ENCODE data around the gene FOXP1. TPM values are rescaled to one million over a fixed set of nuclear protein-coding genes. Genes with fewer than 3 reads are reported as not detected.

FOXP1 gene
- total RNA-seq, 1 experiment from 2014 or later, result 75.3 TPM

DNA sequence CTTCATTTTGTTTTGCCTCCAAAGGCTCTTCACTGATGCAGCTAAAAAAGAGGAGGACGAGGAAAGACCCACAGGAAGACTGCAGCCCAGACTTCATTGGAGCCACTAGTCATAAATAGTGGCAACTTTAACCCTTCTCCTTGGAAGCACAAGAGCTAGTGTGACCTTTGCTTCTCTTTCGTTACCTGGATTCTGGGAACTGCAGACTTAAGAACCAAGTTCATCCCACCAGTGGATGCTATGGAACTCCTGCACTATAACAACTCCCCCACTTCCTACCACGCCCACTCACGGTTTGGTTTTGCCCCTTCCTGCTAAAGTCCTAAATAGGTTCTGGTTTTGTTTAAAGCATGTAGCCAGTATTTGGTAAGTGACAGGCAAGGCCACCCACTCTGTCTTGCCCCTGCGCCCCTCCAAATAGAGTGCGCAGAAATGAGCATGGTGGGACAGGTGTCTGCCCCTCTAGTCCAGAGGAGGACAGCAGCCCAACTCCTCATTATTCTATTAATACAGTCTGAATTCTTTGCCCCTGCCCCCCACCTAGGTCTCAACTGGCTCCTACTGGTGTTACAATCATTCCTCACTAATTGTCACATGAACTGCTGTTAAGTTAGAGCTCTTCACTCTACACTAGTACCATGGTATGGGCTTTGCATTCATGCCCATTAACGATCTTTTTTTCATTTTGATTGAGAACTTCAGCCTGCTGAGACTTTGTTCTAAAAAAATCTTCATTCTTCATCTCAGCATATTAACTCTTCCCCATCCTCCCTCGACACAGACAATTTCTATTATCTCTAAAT lies 504.6 kb downstream of the FOXP1 start:
- no peak overlapping the region for H3K23ac ChIP-seq (ENCODE audit: insufficient read length, low read depth, low read length)
- H3K14ac ChIP-seq (ENCODE audit: insufficient read depth, low read length), result 0 out of 2 replicates have a peak overlapping the region, but pooled peaks have one; percentile 1
- no peaks in the 10 kb centered on the region for H3K9me3 ChIP-seq (ENCODE audit: control insufficient read depth, low read depth, low read length)
- TF ChIP-seq, protein P1, sequence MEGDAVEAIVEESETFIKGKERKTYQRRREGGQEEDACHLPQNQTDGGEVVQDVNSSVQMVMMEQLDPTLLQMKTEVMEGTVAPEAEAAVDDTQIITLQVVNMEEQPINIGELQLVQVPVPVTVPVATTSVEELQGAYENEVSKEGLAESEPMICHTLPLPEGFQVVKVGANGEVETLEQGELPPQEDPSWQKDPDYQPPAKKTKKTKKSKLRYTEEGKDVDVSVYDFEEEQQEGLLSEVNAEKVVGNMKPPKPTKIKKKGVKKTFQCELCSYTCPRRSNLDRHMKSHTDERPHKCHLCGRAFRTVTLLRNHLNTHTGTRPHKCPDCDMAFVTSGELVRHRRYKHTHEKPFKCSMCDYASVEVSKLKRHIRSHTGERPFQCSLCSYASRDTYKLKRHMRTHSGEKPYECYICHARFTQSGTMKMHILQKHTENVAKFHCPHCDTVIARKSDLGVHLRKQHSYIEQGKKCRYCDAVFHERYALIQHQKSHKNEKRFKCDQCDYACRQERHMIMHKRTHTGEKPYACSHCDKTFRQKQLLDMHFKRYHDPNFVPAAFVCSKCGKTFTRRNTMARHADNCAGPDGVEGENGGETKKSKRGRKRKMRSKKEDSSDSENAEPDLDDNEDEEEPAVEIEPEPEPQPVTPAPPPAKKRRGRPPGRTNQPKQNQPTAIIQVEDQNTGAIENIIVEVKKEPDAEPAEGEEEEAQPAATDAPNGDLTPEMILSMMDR (conservative IDR thresholded peaks at IDR 0.05), result no peak
- H3K27me3 ChIP-seq (ENCODE audit: insufficient read depth, low read length), result no peaks in the 10 kb centered on the region
- no peak overlapping the region for H2BK12ac ChIP-seq (ENCODE audit: insufficient read length, low read depth, low read length)
- H3K4me3 Mint-ChIP-seq, result peak overlapping the region in 1 of 2 experiments; percentile 2; a peak in 2 of 5 replicates
- H4K20me1 ChIP-seq (ENCODE audit: control insufficient read depth, insufficient read depth, insufficient read length), result no peaks in the 10 kb centered on the region
- peak overlapping the region in 1 of 3 experiments; percentile 20; a peak in 1 of 7 replicates for H3K27ac Mint-ChIP-seq
- H2BK20ac ChIP-seq (ENCODE audit: low read depth, low read length, poor library complexity, severe bottlenecking), result no peak overlapping the region
- H3K9ac ChIP-seq (ENCODE audit: extremely low read depth, insufficient read length, low read length), result no peak overlapping the region
- no peak overlapping the region for H2BK120ac ChIP-seq (ENCODE audit: low read depth, low read length, poor library complexity, severe bottlenecking)
- H3K79me2 ChIP-seq (ENCODE audit: insufficient read depth, low read length), result no peaks in the 10 kb centered on the region
- H3K4me1 ChIP-seq (ENCODE audit: insufficient read depth, low read length), result peaks cover 15% of the 10 kb centered on the region
- H3K27me3 Mint-ChIP-seq (ENCODE audit: low read depth), result no peaks in the 10 kb centered on the region
- H3K27ac ChIP-seq (ENCODE audit: insufficient read length, low read depth, low read length), result no peak overlapping the region
- H3K56ac ChIP-seq (ENCODE audit: insufficient read length, low read depth, low read length), result no peak overlapping the region
- H4K91ac ChIP-seq (ENCODE audit: insufficient read length, low read depth, low read length), result no peak overlapping the region
- H4K8ac ChIP-seq (replicated peaks; ENCODE audit: insufficient read length, low read depth, low read length), result no peak overlapping the region
- H2AK5ac ChIP-seq (ENCODE audit: insufficient read length, low read length), result no peak overlapping the region
- WGBS (ENCODE audit: extremely low coverage, insufficient read length, low lambda C conversion rate), result no CpG with 5 or more reads among the region's 8 CpGs
- peaks cover 35 to 39% of the 10 kb centered on the region in 2 experiments for H3K4me1 Mint-ChIP-seq
- H2AFZ ChIP-seq (ENCODE audit: low read length), result no peak overlapping the region
- H3K4ac ChIP-seq (ENCODE audit: low read depth, low read length), result no peak overlapping the region
- no peak overlapping the region for H2BK15ac ChIP-seq (ENCODE audit: low read depth, low read length)
- no peak overlapping the region for H3K4me2 ChIP-seq (ENCODE audit: insufficient read depth, insufficient read length, low read length)
- H4K5ac ChIP-seq (ENCODE audit: insufficient read length, low read depth, low read length), result no peak overlapping the region
- peaks cover 0 to 2% (median 0%) of the 10 kb centered on the region in 3 experiments; a peak in 3 of 7 replicates for H3K36me3 Mint-ChIP-seq (ENCODE audit: insufficient read depth in 1 of 3, low read depth in 3 of 3)
- no peaks in the 10 kb centered on the region for H3K9me3 Mint-ChIP-seq
- no peak overlapping the region for H3K18ac ChIP-seq (ENCODE audit: insufficient read length, low read depth, low read length)
- H2BK5ac ChIP-seq (ENCODE audit: insufficient read length, low read length), result no peak overlapping the region
- no peak overlapping the region for H3T11ph ChIP-seq (ENCODE audit: low read length)
- DNase-seq, result no peak
- no peaks in the 10 kb centered on the region for H3K23me2 ChIP-seq (ENCODE audit: insufficient read length, low read depth, low read length, poor library complexity, severe bottlenecking)
- no peaks in the 10 kb centered on the region for H3K79me1 ChIP-seq (ENCODE audit: insufficient read depth, low read depth, low read length, poor library complexity, severe bottlenecking)

Measured in H9 (cell line).